H7 (cell line): ENCODE data around the gene GPR150. TPM values are rescaled to one million over a fixed set of nuclear protein-coding genes. Genes with fewer than 3 reads are reported as not detected.

Source experiments
- DNase-seq: peaks from one replicate; pipeline ENCODE4 v3.0.0; 2012
- H3K27me3 ChIP-seq: 2 replicates; pipeline ENCODE4 v1.6.0; 2011; ENCODE audit warnings: mild to moderate bottlenecking, low read length; ENCODE audit not compliant: control insufficient read depth, insufficient read depth
- H3K36me3 ChIP-seq: replicated peaks from 2 replicates; pipeline ENCODE4 v1.5.1; 2011; ENCODE audit warnings: low read length; ENCODE audit not compliant: control insufficient read depth, insufficient read depth
- H3K4me3 ChIP-seq: 2 replicates; pipeline ENCODE4 v1.5.1; 2011; ENCODE audit warnings: low read depth, mild to moderate bottlenecking, control low read depth, low read length, moderate library complexity; ENCODE audit not compliant: insufficient read depth
- total RNA-seq: library from RNA; depleted of rRNA; stranded (reverse); fragments of >200 nt; shearing (Covaris generic); gene quantifications from 2 replicates; pipeline ENCODE4 v1.2.3, GENCODE V29; 2014

Gene GPR150
- total RNA-seq, 1 experiment from 2014 or later = not detected

- Histone ChIP-seq H3K36me3 (no peaks in the 10 kb centered on the region), H3K27me3 (no peaks in the 10 kb centered on the region; the same call in 1 of the 2 replicates), H3K4me3 (no peak overlapping the region)
- no peak for DNase-seq
Observed at GRCh38 chr5:95652849-95653248, 33.0 kb downstream of the GPR150 start.

GRCh38 chr5:95654196-95654595 lies 34.3 kb downstream of the GPR150 start:
- no peaks in the 10 kb centered on the region; the same call in 1 of the 2 replicates for H3K27me3 ChIP-seq

GRCh38 chr5:95655575-95655974 lies 35.7 kb downstream of the GPR150 start:
- no peaks in the 10 kb centered on the region; the same call in 1 of the 2 replicates for H3K27me3 ChIP-seq
- no peak for DNase-seq
- no peaks in the 10 kb centered on the region for H3K36me3 ChIP-seq
- no peak overlapping the region for H3K4me3 ChIP-seq

More at GRCh38 chr5:95654196-95654595, 34.3 kb downstream of the GPR150 start:
- H3K4me3 ChIP-seq = no peak overlapping the region
- no peaks in the 10 kb centered on the region for H3K36me3 ChIP-seq
- no peak for DNase-seq

- no peaks in the 10 kb centered on the region for H3K36me3 ChIP-seq
- no peak overlapping the region for H3K4me3 ChIP-seq
- H3K27me3 ChIP-seq = no peaks in the 10 kb centered on the region; the same call in 1 of the 2 replicates
- no peak for DNase-seq
Observed at GRCh38 chr5:95660060-95660459, 40.2 kb downstream of the GPR150 start.

- DNase-seq = no peak
- H3K4me3 ChIP-seq = no peak overlapping the region
Observed at GRCh38 chr5:95662946-95663345, 43.1 kb downstream of the GPR150 start.

GRCh38 chr5:95664204-95664786 lies 44.4 kb downstream of the GPR150 start:
- H3K36me3 ChIP-seq = no peaks in the 10 kb centered on the region

More at GRCh38 chr5:95662946-95663345, 43.1 kb downstream of the GPR150 start:
- H3K36me3 ChIP-seq = no peaks in the 10 kb centered on the region
- no peaks in the 10 kb centered on the region for H3K27me3 ChIP-seq

GRCh38 chr5:95667061-95667618 lies 47.3 kb downstream of the GPR150 start:
- H3K4me3 ChIP-seq = no peak overlapping the region
- no peaks in the 10 kb centered on the region for H3K36me3 ChIP-seq
- H3K27me3 ChIP-seq = no peaks in the 10 kb centered on the region
- DNase-seq = no peak

More at GRCh38 chr5:95664204-95664786, 44.4 kb downstream of the GPR150 start:
- Histone ChIP-seq H3K4me3 (no peak overlapping the region), H3K27me3 (no peaks in the 10 kb centered on the region)
- DNase-seq = no peak

GRCh38 chr5:95667678-95668077 lies 47.8 kb downstream of the GPR150 start:
- H3K4me3 ChIP-seq = no peak overlapping the region

GRCh38 chr5:95668216-95668615 lies 48.3 kb downstream of the GPR150 start:
- Histone ChIP-seq H3K4me3 (no peak overlapping the region), H3K27me3 (no peaks in the 10 kb centered on the region), H3K36me3 (no peaks in the 10 kb centered on the region)
- DNase-seq = no peak

More at GRCh38 chr5:95667678-95668077, 47.8 kb downstream of the GPR150 start:
- no peaks in the 10 kb centered on the region for H3K36me3 ChIP-seq
- H3K27me3 ChIP-seq = no peaks in the 10 kb centered on the region
- DNase-seq = no peak

- no peaks in the 10 kb centered on the region for H3K36me3 ChIP-seq
- H3K27me3 ChIP-seq = no peaks in the 10 kb centered on the region
- no peak overlapping the region for H3K4me3 ChIP-seq
- no peak for DNase-seq
Observed at GRCh38 chr5:95668728-95669127, 48.8 kb downstream of the GPR150 start.

- H3K27me3 ChIP-seq = no peaks in the 10 kb centered on the region
- DNase-seq = no peak
- H3K4me3 ChIP-seq = no peak overlapping the region
- H3K36me3 ChIP-seq = no peaks in the 10 kb centered on the region
Observed at GRCh38 chr5:95669540-95669939, 49.7 kb downstream of the GPR150 start.

- no peaks in the 10 kb centered on the region for H3K27me3 ChIP-seq
- no peaks in the 10 kb centered on the region for H3K36me3 ChIP-seq
- H3K4me3 ChIP-seq = no peak overlapping the region
- no peak for DNase-seq
Observed at GRCh38 chr5:95669985-95670384, 50.1 kb downstream of the GPR150 start.

- H3K4me3 ChIP-seq = no peak overlapping the region
- DNase-seq = no peak
- no peaks in the 10 kb centered on the region for H3K36me3 ChIP-seq
- no peaks in the 10 kb centered on the region for H3K27me3 ChIP-seq
Observed at GRCh38 chr5:95670568-95670967, 50.7 kb downstream of the GPR150 start.
